NOMO-1 (cell line): ENCODE measurements around the gene TSPYL2.
A peak's percentile ranks its signal among the peaks of the same experiment; 100 is the strongest.

ENCODE experiments used
- DNase-seq, 2 experiments: peaks; one replicate each; lab custom pipeline; 2025; ENCODE audit not compliant: unreplicated experiment in 2 of 2; lab: John Stamatoyannopoulos, UW

TSPYL2 gene

DNA sequence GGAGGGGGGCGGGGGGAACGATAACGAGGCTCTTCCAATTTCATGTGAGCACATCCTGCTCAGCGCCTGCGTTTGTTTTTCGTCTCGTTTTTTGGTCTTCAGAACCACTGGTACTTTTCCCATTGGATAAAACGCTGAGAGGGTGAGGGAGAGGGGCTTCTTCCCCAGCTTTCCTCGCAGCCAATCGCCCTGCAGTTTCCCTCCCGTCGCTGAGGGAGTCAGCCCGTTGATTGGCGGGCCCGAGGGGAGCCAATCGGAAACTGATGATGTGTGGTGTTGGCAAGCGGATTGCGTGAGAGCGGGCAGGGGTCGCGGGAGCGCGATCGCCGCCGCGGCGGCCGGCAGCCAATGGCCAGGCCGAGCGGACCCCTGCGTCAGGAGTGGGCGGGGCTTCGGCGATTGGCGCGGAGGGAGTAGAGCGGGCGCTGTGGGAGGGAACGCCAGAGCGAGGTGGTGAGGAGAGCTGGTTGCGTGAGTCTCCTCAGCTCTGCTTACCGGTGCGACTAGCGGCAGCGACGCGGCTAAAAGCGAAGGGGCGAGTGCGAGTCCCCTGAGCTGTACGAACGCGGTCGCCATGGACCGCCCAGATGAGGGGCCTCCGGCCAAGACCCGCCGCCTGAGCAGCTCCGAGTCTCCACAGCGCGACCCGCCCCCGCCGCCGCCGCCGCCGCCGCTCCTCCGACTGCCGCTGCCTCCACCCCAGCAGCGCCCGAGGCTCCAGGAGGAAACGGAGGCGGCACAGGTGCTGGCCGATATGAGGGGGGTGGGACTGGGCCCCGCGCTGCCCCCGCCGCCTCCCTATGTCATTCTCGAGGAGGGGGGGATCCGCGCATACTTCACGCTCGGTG lies at the start of gene TSPYL2:
TSS of gene TSPYL2 (plus strand) at position 443 of the 848 bp plus-strand sequence. CDS start at position 575, 132 bp downstream.
- peak; percentile 81 to 90 for DNase-seq

DNA sequence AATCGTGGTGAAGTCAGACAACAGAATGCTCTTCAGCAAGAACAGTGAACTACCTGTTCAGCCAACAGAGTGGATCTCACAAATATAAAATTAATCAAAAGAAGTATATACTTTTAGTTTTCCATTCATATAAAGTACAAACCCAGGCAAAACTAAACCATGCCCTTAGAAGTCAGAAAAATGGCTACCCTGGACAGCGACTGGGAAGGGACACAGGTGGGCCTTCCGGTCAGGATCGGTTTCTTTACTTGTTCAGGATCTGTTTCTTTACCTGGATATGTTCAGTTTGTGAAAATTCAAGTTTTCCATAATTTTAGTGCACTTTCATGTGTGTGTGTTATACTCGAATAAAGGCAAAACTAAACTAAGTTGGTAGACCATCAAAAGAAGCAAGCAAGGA lies 46.0 kb upstream of the TSPYL2 start:
- no peak for DNase-seq

DNA sequence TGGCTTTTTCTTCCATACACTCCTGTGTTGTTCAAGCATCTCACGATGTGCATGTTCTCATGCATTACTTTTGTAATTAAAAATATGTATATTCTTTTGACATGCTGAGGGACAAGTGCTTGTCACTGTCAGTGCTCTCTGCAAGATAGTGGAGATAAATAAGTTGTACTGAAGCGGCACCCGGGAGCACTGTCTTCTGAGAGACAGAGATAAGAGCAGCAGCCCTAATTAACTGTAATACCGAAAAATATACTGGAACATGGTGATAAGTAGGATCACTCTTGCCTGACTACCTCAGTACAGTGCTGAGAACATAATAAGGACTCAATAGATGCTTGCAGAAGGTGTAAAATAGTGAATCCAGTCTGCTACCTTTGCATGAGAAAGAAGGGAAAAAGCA lies 42.9 kb upstream of the TSPYL2 start:
- DNase-seq, result no peak

DNA sequence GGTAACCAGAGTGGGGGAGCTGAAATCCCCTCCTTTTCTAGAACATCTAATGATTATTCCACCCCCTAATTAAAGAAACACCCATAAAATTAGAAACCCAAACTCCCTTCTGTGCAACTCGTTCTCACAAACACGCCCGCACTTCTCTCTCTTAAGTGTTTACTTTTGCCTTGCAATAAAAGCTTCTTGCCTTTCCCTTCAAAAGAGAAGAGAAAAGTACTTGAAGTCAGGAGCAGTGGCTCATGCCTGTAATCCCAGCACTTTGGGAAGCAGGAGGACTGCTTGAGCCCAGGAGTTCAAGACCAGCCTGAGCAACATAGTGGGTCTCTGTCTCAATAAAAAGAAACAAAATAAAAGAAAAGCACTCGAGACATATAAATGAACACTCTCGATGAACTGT lies 37.2 kb upstream of the TSPYL2 start:
- no peak for DNase-seq

DNA sequence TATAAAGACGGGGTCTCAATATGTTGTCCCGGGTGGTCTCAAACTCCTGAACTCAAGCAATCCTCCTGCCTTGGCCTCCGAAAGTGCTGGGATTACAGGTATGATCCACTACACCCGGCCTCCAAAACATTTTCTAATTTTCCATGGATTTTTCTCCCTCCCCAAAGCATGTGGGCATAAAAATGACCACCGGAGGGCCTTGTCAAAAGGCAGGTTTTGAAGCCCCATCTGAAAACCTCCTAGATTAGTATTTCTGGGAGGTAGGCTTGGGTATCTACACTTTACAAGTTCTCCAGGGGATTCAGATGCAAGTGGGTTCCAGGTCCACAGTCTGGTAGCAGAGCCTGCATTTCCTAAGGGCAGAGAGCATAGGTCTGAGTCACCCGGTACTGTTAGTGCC lies 34.9 kb upstream of the TSPYL2 start:
- DNase-seq, result no peak

DNA sequence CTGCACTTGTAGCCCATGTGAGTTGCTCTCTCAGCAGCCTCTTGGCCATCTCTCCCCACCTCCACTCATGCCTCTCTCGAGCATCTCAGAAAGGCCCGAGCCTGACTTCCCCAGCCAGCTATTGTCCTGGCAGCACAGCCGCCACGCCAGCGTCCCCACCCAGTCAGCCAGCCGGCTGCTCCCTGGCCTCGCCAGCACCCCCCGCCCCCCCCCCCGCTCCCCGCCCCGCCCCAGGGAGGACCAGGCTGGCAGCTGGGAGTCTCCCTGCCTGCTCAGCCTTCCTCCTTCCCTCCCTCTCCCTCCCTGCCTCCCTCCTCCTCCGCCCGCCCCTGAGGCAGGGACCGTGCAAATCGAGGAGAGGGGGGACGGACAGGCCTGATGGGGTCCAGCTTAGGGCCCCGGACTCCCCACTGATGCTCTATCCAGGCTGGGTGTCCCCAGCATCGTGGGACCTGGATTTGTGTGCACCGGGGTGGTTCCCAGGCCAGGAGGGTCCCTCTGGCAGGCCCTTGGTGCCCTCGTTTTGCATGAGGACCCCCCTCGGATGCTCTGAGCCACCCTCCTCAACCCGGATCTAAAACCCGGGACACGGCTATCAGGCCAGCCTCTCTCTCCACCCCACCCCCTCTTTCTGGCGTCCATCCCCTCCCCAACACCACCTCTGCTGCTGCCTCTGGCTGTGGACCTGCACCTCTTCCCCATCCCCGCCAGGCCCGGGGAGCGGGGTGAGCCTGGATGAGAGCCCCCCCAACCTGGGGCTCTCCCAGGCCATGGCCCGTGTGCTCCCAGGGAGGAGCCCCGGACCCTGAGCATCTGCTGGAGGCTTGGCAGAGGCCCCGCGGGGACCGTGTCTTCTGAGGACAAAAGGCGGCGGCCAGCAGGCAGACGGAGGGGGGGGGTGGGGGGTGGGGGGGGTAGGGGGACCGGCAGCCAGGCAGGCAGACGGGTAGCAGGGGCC lies 33.7 kb upstream of the TSPYL2 start, which contains the start of gene GPR173:
TSS of gene GPR173 (plus strand) at position 621 of the 958 bp plus-strand sequence. CDS start 27,833 bp downstream, outside the sequence.
- DNase-seq, result no peak

DNA sequence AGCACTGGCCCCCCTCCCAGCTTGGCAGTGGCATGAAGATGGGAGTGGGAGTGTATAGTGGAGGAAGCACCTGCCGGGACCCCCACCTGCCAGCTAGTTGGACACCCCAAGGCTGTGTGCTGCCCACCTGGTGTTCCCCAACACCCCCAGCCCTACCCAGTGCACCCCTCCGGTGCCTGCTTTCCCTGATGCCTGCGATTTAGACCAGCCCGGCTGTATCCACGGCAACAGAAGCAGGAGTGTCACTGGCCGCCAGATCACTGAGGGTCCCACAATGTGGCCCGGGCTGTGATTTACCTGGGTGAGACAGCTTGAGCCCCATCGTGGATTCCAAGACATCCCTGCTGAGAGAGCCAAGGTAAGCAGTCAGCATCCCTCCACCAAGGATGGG lies 33.0 kb upstream of the TSPYL2 start:
- DNase-seq, result no peak

DNA sequence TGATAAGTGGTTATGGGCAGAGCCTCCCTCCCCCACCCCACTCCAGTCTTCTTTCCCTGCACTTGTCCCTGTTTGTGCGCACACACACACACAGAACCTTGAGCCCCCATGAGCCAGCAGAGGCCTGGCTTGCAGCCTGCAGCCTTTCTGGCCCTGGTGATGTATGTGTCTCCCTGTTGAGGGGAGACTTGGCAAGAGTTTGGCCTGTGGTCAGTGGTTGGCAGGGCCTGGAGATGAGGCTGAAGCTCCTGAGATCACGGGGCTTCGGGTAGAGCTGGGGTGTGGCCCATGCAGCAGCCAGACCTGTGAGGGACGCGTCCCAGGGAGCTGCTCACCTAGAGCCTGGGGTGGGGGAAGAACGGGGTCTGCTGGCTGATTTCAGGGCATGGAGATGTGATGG lies 31.3 kb upstream of the TSPYL2 start:
- no peak for DNase-seq

DNA sequence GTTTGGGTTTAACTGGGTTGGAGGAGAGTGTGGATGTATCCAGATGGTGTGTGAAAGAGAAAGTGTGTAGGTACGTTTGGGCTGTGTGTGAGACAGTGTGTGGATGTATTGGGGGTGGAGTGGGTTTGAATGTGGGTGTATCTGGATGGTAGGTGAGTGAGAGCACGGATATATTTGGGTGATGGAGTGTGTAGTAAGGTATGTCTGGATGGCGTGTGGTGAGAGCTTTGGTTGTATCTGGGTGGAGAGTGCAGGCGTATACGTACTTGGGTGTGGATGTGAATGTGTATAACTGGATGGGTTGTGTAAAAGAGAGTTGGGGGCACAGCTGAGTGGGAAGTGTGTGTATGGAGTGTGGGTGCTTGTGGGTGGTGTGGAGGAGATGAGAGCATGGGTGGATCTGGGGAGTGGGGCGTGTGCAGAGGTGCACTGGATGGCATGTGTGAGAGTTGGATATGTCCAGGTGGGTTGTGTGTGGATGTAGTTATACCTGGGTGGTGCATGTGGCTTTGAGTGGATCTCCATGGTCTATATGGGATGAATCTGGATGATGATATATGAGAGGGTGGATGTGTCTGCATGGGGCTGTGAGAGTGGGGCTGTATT lies 26.8 kb upstream of the TSPYL2 start:
- no peak for DNase-seq

DNA sequence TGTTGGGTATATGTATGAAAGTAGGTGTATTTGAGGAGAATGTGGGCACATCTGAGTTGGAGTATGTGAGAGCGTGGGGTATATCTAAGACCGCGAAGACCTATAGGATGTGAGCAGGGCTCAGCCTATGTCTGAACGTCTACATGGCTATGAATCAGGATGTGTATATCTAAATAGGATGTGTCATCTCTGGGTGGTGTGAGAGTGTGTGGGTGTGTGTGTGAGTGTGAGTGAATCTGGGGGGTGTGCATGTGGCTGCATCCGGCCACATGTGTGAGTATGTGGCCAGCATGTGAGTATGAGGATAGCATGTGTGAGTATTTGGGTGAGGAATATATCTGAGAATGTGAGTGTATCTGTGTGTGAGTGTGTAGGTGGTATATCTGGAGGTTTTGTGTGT lies 25.9 kb upstream of the TSPYL2 start:
- no peak for DNase-seq

DNA sequence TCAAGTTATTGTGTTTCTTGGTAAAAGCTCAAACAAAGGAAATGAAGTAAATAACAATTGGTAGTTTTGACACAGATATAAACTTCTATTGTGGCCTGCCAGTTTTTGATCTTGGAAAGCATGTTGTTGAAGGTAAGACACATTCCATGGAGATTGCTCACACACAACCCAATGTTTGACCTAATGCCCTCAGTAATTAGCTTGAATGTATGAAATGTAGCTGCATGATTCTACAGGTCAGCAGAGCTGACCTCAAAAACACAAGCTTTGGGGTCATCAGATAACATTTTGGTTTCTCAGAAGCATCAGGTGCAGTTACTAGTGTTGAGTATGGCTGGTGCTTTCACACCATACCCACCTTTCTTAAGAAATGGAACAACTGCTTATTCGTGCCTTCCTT lies 17.1 kb upstream of the TSPYL2 start:
- no peak for DNase-seq

DNA sequence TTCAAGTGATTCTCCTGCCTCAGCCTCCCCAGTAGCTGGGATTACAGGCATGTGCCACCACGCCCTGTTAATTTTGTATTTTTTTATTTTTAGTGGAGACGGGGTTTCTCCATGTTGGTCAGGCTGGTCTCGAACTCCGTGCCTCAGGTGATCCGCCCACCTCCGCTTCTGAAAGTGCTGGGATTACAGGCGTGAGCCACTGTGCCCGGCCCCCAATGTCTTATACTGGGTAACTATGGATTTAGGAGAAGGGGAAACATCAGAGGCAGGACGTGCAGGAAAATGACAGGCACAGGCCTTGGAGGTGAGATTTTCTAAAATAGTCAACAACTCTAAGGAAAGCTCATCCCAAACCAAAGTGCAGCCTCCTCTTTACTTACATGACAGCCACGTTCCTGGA lies 11.1 kb upstream of the TSPYL2 start:
- no peak for DNase-seq

DNA sequence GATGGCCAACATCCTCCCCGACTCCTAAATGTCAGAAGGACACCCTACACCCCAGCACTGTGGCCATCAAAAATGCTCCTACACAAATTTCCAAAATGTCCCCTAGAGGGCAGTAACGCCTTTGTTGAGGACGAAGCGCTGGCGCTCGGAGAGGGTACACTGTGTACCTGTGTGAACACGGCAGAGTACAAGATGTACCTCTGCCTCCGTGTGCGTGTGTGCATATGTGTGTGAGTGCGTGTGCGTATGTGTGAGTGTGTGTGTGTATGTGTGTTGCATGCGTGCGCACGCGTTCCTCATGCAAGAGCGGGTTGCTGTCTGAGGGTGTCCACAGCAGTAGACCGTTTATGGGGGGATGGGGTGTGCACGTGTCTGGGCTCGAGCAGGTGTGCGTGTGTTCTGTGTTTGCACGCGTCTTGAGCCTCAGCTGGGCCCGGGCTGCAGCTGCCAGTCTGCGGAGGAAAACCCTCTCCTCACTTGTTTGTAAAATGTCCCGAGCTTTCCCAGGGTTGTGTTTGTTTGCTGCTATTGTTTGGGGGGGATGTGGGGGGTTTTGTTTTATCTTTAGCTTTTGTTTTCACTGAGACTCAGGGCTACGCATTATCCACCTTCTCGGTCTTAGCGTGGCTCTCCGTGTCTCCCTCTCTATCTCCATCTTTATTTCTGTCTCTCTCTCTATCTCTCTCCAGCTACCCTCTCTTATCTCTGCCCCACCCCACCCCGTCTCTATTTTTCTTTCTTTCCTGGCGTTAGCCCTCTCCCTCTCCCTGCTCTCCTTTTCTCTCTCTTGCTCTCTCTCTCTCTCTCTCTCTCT lies 10.4 kb upstream of the TSPYL2 start:
- DNase-seq, result peak; percentile 46 to 51

DNA sequence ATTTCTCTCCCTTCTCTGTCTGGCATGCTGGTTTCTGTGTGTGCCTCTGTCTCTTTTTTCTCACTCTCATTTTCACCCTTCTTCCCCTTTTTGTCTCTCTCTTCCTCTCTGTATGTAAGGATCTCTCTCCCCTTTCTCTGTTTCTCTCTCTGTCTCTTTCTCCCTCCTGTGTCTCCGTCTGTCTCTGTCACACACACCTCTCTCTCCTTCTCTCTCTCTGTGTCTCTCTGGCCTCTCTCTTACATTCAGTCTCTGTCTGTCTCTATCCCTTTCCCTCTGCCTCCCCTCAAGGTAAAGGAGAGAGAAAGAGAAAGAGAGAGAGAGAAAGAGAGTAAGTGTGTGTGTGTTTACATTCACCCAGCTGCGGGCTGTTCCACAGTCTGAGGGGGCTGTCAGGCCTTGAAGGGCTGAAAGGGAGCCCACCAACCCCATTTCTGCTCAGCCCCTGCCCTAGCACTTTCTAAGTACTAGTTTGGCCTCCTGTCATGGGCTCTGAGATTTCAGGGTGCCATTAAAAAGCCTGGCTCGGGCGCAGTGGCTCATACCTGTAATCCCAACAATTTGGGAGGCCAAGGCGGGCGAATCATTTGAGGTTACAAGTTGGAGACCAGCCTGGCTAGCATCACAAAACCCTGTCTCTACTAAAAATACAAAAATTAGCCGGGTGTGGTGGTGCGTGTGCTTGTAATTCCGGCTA lies 9.6 kb upstream of the TSPYL2 start:
- DNase-seq, result peak in 1 of 2 experiments; percentile 25

DNA sequence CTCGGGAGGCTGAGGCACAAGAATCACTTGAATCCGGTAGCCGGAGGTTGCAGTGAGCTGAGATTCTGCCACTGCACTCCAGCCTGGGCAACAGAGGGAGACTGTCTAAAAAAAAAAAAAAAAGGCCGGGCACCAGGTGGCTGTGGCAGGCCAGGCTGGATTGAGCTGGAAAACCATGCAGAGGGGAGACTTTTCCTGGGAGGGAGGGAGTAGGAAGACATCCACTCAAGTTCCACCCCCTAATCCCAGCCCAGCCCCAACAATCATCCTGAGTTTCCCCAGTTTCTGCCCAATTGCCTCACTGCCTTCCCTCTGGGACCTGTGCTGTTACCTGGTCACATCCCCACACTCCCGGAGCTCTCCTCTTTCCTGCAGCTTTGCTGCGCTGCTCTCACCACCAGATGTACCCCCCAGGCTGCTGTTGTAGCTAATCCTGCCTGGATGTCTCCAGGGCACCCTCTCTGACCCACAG lies 9.0 kb upstream of the TSPYL2 start:
- peak in 1 of 2 experiments; percentile 31 for DNase-seq

DNA sequence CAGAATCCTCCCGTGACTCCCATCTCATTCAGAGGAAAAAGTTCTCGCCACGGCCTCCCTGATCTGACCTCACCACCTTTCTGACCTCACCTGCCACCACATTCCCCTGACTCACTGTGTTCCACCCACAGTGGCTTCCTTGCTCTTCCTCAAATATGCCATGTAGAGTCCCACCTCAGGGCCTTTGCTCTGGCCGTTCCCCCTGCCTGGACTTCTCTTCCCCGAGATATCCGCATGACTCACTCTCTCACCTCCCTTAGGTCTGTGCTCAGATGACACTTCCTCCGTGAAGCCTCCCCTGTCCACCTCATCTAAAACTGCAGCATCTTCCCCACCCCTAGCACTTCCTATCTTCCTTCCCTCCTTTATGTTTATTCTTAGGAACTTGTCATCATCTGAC lies 7.2 kb upstream of the TSPYL2 start:
- peak in 1 of 2 experiments; percentile 57 for DNase-seq

DNA sequence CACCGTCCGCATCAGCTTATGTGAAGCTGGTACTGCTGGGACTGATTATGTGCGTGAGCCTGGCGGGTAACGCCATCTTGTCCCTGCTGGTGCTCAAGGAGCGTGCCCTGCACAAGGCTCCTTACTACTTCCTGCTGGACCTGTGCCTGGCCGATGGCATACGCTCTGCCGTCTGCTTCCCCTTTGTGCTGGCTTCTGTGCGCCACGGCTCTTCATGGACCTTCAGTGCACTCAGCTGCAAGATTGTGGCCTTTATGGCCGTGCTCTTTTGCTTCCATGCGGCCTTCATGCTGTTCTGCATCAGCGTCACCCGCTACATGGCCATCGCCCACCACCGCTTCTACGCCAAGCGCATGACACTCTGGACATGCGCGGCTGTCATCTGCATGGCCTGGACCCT lies 5.5 kb upstream of the TSPYL2 start:
- no peak for DNase-seq

DNA sequence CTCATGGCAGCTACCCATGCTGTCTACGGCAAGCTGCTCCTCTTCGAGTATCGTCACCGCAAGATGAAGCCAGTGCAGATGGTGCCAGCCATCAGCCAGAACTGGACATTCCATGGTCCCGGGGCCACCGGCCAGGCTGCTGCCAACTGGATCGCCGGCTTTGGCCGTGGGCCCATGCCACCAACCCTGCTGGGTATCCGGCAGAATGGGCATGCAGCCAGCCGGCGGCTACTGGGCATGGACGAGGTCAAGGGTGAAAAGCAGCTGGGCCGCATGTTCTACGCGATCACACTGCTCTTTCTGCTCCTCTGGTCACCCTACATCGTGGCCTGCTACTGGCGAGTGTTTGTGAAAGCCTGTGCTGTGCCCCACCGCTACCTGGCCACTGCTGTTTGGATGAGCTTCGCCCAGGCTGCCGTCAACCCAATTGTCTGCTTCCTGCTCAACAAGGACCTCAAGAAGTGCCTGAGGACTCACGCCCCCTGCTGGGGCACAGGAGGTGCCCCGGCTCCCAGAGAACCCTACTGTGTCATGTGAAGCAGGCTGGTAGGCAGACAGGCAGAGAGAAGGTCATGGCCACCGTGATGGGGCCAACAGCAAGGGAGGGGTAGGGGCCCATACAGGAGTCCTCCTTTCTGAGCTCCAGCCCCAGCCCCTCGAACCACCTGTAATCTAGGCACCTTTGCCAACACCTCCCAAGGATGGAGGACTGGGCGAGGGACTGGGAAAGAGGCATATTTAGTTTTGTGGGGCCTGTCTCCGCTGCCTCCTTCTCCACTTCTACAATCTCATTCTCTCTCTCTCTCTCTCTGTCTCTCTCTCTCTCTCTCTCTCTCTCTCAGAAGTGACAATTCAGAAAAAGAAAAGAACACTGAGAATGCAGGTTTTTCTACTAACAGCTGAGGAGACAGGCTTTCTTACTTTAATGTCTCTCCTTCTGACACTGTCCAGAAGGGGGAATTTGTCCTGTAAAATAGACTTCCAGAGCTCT lies 4.7 kb upstream of the TSPYL2 start:
- no peak for DNase-seq
